GM10847 (cell line): Measurements from ENCODE around the gene OR2AG1.

Experiments used
- POLR2A ChIP-seq: IDR thresholded peaks from 2 replicates; pipeline ENCODE4 v1.6.1; 2011; ENCODE audit not compliant: insufficient read length; ENCODE audit errors: extremely low read depth

Gene OR2AG1

DNA sequence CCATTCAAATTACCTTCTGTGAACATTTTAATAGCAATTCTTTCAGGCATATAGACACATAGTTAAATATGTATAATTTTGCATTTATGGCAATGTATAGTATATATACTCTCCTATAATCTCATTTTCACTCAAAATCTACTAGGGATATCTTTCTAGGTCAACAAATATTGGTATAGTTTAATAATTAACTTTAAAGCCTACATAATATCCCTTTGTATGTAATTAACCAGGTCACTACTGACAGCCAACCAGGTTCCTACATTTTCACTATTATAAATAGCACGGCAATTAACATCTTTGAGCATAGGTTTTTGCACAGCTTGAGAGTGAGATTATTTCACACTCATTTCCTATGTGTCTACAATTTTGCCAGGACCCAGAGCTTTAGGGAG, 26.9 kb upstream of the OR2AG1 start:
- TF ChIP-seq POLR2A = no peak

DNA sequence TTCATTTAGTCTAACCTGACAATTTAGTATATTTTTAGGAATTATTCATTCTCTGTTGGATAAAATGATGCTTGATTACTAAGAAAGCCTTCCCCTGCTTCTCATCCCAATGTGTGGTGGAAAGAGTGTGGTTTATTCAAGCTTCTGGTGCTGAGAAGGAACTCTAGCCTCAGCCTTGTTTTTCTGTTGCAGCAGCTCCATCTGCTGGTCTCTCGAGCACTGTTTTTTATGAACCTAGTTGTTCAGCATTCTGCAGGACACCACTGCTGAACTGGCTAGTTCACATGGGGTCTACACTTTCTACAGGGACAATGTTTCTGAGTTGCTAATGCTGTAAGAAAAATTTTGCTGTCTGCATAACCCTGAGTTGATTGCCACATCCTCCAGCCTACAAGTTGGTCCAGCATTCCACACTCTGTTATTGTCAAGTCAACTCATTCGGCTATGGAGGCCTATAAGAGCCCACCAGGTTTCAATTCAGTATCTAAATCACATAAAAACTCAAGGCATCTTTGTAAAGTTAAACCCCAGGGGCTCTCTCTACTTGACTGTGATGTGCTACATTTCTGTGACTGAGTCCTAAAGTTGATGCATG, 25.4 kb upstream of the OR2AG1 start:
- no peak for TF ChIP-seq POLR2A

DNA sequence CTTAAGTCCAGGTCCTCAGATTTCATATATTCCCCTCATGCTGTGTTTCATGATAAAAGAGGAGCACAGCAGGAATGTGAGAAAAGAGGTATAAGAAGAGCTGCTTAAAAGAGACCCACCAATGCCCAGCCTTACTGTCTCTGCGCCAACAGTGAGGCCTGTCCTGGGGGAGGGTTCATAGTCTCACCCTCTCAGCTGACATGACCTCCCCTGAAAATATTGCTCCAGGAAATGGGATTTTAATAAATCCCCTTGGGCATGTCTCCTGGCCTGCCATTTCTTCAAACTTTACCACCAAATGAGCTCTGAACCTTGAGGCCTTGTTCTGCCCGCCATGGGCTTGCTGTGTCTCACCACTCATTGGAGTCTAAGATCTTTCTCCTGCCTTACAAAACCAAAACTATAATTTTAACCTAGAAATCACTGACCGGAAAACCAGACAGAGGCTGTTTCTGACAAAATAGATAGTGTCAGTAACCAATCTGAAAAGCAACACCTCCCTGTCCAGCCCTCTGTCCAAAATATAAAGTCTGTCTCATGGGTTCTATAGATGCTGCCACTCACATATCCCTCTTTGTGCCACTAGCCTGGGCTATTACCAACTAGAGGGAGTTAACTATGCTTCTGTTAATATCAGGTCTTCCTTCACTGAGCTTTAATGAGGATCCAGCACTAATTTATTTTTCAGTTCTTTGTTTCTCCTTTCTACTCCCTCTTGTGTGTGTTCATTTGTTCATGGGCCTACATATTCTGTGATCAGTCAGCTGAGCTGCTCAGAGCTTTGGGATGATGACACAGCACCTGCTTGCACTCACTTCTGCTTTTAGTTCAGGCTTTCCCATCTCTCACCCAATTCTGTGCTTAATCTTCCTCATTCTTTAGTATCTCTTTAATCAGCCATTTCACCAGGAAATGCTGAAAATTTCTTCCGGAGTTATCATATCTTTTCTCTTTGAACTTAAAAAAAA, 10.6 kb upstream of the OR2AG1 start, which contains the start of gene OR2AG2:
TSS of gene OR2AG2 (minus strand) at position 51 of the 968 bp plus-strand sequence. CDS start 3,019 bp downstream, outside the sequence.
- TF ChIP-seq POLR2A = no peak

DNA sequence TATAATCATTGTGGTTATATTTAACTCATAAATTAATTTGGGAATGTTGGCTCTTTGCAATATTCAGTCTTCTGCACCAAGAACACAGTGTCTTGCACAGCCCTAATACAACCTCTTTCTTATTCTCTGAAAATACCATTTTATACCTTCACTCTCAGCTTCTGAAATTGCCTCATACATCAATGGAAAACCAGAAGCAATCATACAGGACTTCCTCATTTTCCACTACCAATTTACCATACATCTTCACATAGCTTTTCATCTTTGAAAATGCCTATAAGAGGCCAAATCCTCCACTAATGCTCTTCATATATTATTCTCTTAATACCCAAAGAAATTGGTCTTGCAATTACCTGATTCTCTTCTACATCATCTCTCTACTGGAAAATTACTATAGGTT, 4.3 kb upstream of the OR2AG1 start:
- TF ChIP-seq POLR2A = no peak

DNA sequence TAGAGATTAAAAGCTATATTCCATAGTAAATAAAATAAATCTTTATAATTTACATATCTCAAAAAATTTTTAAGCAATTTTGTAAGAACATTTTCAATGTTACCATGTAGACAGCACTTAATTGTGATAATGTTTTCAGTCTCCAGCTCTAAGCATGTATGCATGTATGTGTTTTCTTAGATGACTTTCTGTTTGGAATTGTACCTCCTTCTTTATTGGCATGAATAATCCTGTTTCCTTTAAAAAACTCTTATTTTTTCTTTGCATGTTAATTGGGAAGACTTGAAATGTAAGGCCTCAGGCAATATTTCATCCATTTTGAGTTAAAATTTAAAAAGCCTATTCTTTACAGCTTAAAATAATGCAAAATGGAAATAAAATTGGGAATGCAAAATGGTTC, 2.0 kb upstream of the OR2AG1 start:
- no peak for TF ChIP-seq POLR2A

DNA sequence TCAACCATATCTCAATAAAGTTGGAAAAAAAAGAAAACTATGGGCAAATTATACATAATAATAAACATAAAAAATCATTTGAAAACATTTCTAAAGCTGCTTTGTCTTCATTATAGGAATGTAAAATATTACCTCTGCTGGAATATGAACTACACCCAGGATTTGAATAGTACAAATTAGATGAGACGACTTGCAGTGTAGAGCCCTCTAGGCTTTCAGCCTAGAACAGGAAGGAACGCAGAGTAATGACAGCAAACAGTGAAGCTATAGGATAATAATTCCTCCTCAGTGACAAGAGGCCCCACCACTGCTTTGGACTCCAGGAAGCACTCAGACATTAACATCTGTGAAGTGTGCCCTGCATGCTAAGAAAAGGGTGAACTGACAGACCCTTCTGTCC, 7.7 kb downstream of the OR2AG1 start:
- TF ChIP-seq POLR2A = no peak

DNA sequence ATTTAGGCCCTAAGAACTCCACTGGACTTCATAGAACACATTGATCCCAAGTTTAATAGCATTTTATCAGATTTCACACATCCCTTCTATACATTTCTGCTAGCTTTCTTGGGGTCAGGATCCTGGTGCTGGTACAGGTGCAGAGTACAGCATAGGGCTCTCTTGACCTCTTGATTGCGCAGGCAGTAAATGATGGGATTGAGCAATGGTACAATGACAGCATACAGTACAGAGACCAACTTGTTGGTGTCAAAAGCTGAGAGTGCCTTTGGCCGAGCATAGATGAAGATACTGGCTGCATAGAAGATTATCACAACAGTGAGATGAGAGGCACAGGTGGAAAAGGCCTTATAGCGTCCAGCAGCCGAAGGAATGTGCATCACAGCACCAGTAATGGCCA, 11.8 kb downstream of the OR2AG1 start:
- no peak for TF ChIP-seq POLR2A

DNA sequence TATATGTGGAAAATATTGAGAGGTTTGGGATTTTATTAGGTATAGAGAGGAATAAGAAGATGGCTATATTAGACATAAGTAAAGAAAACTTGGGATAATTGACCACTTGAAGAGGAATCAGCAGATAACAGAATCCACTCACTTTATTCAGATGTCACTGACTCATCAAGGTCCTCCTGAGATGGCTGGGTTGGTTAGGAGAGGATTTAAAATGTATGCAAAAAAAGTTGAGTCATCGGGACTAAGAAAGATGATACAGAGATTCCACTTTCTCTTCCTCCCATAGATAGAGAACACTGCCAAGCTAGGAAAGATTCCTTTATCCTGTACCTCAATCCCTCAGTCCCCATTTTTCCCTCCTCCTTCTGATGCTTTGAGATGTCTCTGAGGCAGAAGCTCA, 16.6 kb downstream of the OR2AG1 start, which contains the start of gene OR6A2:
TSS of gene OR6A2 (minus strand) at position 288 of the 400 bp plus-strand sequence. CDS start 3,981 bp downstream, outside the sequence.
- no peak for TF ChIP-seq POLR2A

DNA sequence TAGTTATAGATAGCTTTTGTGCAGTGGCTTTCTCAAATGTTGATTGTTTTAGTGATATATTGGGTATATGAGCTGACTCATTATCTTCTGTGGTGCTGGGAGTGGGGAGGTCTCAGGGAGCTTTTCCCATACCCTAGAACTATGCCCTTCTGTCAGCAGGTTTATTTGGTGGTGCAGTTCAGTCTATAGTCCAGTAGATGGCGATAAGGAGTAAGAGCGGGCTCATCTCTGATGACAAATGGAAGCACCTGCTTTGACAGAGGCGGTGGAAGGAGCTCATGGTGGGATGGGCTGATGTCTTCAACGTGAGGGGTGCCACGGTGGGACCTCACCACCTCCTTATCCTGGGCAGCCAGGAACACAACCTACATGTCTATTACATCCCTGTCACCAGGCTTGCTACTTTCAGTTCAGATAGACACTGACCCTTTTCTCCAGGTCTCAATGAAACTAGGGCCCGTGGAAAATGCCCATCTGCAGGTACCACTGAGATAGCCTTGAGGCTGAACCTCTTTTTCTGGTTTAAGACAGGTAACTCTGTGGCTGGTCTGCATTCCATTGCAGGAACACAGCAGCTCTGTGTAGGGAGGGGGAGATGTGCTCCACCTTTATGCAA, 29.7 kb downstream of the OR2AG1 start:
- TF ChIP-seq POLR2A = no peak

DNA sequence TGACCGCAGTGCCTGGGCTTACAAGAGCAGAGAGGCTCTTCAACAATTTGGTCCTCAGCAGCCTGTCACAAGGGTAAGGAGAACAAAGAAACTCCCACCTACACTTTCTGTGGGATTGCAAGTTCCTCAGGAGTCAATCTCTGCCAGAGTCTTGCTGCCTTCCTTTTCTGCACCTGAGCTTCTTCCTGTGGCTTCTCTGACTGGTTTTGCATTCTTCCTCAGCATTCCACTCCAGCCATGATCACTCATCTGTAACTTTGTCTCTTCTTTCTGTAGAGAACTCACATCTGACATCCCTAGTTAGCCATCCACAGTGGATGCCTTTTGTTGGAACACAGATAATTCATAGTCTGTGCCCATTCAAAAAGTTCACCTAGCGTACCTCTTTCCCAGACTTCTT, 30.8 kb downstream of the OR2AG1 start:
- TF ChIP-seq POLR2A = no peak

DNA sequence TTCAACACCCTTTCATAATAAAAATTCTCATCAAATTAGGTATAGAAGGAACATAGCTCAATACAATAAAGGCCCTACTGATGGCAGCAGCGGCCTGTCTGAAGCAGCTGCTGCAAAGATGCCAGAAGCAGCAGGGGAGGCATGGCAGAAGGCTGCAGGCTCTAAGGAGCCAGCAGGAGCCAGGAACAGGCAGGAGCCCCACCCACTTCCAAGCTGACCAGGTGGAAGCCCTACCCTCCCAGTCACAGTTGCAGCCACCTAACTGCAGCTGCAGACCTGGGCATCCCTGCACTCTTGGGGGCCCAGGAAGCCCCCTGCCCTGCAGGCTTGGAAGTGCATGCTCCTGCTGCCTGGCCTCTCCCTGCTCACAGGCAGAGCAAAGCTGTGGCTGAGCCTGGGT, 34.9 kb downstream of the OR2AG1 start:
- TF ChIP-seq POLR2A = no peak

DNA sequence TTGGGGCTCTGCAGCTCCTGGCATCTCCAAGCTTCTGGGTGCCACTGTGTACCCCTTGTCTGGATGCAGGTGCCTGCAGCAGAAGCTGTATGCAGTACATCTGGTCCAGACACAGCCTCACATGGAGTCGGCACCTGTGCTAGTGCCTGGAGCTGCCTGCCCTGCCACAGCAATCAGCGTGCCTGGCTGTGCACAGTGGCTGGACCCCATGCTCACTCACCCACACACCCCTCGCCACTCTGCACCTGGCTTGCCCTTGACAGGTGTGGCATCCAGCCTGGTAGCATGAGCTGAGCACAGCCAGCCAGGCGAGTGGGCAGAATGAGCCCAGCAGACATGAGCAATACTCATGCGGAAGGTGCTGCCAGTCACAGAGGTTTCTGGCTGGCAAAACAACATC, 36.1 kb downstream of the OR2AG1 start:
- no peak for TF ChIP-seq POLR2A

DNA sequence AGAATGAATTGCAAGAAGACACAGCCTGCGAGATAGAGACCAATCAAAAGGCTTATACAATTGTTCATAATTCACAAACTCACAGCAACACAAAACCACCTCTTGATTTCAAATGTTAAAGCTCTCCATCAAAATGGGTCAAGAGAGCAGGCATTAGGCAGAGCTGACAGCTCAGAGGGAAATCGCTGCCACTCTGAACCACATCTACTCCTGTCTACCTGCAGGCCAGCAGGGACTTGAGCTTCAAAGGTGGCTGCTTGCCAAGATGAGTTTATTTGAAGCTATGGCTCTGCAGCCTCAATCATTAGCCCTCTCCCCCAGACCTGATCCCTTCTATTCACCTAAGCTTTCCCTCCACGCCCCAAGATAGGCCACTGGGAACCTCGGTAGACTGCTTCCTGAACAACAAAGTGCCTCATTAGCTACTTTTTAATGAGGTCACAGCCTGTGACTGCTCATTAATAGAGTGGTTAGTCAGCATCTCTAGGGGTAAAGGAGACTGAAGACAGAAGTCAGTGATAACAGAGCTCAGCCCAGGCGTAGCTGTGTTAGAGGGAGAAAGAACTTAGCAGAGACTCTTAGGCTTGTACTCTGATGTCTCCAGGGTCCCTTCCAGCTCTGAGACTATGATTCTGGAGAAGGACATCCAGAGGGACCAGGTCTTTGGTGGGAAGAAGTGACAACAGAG, 41.5 kb downstream of the OR2AG1 start:
- no peak for TF ChIP-seq POLR2A

DNA sequence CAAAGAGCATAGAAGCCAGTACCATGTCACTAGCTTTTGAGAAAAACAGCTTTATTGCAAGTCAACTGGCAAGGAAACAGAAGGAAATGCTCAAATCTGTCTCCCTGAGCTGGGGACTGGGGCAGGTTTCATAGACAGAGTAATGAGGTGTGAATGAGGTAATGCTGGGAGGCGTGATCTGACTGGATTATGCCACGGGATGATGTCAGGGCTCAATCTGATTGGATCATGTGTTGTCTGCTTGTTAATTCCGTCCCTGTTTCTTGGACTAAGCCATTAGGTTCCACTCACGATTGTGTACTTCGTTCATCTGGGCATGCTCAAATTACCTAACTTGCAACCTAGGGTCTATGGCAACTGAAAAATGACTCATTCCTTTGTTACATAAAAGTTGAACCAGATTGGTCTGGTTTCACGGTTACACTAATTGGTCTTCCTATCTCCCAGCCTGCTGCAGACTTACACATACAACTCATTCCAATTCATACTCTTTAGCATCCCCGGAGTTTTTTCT, 42.5 kb downstream of the OR2AG1 start:
- TF ChIP-seq POLR2A = no peak

DNA sequence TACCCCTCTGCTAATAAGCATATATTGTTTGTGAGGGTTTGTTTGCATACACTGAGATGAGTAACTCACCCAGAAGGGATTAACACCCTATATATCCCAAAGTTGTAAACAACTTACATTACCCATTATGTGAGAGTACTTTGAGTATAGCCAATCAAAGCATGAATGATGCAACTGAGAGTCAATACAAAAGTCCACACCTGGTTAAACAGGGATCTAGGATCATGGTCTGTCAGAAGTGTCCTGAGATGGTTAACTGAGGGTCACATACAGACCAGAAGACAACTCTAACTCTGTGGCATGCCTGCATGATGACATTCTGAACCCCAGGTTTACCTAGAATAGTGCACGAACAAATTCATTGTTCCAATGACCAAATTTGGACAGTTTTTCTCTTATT, 45.3 kb downstream of the OR2AG1 start:
- no peak for TF ChIP-seq POLR2A
